Neural cell (in vitro differentiated cells): ENCODE measurements around the gene PDK1.

Experiments
- EP300 ChIP-seq: fragments of 450-650 bp; conservative IDR thresholded peaks from 2 replicates; pipeline ENCODE4 v1.6.1; 2014; ENCODE audit warnings: antibody characterized with exemption, mild to moderate bottlenecking, moderate library complexity; ENCODE audit not compliant: poor library complexity, severe bottlenecking
- EZH2 ChIP-seq: fragments of 200-600, 300-800 bp; shearing (Covaris generic), sonication (generic); IDR thresholded peaks from 2 replicates; pipeline ENCODE4 v1.6.1; 2014; ENCODE audit warnings: antibody characterized with exemption, low read length, borderline replicate concordance, mild to moderate bottlenecking; ENCODE audit not compliant: insufficient read depth, poor library complexity, severe bottlenecking
- MXI1 ChIP-seq: fragments of 450-650 bp; conservative IDR thresholded peaks from 2 replicates; pipeline ENCODE4 v1.6.1; 2014; ENCODE audit warnings: antibody characterized with exemption, mild to moderate bottlenecking; ENCODE audit not compliant: poor library complexity, severe bottlenecking
- RAD21 ChIP-seq: fragments of 450-650 bp; conservative IDR thresholded peaks from 2 replicates; pipeline ENCODE4 v1.6.1; 2014; ENCODE audit warnings: antibody characterized with exemption, mild to moderate bottlenecking, moderate library complexity
- TF ChIP-seq, protein P1 (sequence below): fragments of 450-650 bp; IDR thresholded peaks from 2 replicates; pipeline ENCODE4 v1.5.1; 2014; ENCODE audit warnings: antibody characterized with exemption, mild to moderate bottlenecking, moderate library complexity; ENCODE audit not compliant: poor library complexity, severe bottlenecking
- TF ChIP-seq, protein P2 (sequence below): IDR thresholded peaks from 2 replicates; pipeline ENCODE4 v1.6.1; 2012; ENCODE audit warnings: borderline replicate concordance

DNA sequence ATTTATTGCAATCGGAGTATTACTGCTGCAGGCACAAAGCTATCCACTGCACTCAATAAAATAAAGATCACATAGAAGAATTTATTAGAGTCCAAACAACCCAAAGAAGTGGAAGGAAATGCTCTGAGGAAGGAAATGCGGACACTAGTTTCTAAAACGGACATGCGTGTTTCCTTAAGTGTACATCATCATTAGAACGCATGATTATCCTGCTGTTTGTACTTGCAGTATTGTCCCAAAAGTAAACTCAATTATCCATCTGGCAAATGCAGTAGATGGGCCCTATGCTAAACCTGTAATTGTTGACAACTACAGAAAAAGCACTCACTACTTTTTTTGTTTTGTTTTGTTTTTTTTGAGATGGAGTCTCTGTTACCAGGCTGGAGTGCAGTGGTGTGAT lies 53.6 kb downstream of the PDK1 start:
- TF ChIP-seq, protein P1, sequence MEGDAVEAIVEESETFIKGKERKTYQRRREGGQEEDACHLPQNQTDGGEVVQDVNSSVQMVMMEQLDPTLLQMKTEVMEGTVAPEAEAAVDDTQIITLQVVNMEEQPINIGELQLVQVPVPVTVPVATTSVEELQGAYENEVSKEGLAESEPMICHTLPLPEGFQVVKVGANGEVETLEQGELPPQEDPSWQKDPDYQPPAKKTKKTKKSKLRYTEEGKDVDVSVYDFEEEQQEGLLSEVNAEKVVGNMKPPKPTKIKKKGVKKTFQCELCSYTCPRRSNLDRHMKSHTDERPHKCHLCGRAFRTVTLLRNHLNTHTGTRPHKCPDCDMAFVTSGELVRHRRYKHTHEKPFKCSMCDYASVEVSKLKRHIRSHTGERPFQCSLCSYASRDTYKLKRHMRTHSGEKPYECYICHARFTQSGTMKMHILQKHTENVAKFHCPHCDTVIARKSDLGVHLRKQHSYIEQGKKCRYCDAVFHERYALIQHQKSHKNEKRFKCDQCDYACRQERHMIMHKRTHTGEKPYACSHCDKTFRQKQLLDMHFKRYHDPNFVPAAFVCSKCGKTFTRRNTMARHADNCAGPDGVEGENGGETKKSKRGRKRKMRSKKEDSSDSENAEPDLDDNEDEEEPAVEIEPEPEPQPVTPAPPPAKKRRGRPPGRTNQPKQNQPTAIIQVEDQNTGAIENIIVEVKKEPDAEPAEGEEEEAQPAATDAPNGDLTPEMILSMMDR = no peak
- TF ChIP-seq EP300 (no peak), EZH2 (no peak), MXI1 (no peak), RAD21 (no peak)
- TF ChIP-seq, protein P2, sequence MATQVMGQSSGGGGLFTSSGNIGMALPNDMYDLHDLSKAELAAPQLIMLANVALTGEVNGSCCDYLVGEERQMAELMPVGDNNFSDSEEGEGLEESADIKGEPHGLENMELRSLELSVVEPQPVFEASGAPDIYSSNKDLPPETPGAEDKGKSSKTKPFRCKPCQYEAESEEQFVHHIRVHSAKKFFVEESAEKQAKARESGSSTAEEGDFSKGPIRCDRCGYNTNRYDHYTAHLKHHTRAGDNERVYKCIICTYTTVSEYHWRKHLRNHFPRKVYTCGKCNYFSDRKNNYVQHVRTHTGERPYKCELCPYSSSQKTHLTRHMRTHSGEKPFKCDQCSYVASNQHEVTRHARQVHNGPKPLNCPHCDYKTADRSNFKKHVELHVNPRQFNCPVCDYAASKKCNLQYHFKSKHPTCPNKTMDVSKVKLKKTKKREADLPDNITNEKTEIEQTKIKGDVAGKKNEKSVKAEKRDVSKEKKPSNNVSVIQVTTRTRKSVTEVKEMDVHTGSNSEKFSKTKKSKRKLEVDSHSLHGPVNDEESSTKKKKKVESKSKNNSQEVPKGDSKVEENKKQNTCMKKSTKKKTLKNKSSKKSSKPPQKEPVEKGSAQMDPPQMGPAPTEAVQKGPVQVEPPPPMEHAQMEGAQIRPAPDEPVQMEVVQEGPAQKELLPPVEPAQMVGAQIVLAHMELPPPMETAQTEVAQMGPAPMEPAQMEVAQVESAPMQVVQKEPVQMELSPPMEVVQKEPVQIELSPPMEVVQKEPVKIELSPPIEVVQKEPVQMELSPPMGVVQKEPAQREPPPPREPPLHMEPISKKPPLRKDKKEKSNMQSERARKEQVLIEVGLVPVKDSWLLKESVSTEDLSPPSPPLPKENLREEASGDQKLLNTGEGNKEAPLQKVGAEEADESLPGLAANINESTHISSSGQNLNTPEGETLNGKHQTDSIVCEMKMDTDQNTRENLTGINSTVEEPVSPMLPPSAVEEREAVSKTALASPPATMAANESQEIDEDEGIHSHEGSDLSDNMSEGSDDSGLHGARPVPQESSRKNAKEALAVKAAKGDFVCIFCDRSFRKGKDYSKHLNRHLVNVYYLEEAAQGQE = no peak
